K562 (cell line): ENCODE results near the gene CENPH. TPM values are rescaled to one million over a fixed set of nuclear protein-coding genes. Genes with fewer than 3 reads are reported as not detected.

Experiments used
- ELF2 ChIP-seq: fragments of 250-450 bp; sonication (Bioruptor Pico); IDR thresholded peaks from 2 replicates; pipeline ENCODE4 v1.5.0; 2021; ENCODE audit warnings: mild to moderate bottlenecking
- FOXA3 ChIP-seq, 2 experiments: fragments of 450-650 bp in 1 of 2; sonication (generic) in 1 of 2; formaldehyde crosslinking; IDR thresholded peaks in 1 of 2; conservative IDR thresholded peaks in 1 of 2; 2 replicates each; pipeline versions ENCODE4 v1.4.0 to v1.8.0; 2020 to 2022; ENCODE audit warnings: mild to moderate bottlenecking in 2 of 2, missing genetic modification reagents in 1 of 2
- MED1 ChIP-seq: sonication (generic); formaldehyde crosslinking; IDR thresholded peaks from 2 replicates; pipeline ENCODE4 v1.8.1; 2023; ENCODE audit warnings: missing genetic modification reagents, borderline replicate concordance
- MEIS2 ChIP-seq: fragments of 450-650 bp; IDR thresholded peaks from 2 replicates; pipeline ENCODE4 v1.6.1; 2014; ENCODE audit warnings: mild to moderate bottlenecking; ENCODE audit not compliant: partially characterized antibody
- NBN ChIP-seq: fragments of 450-650 bp; IDR thresholded peaks from 2 replicates; pipeline ENCODE4 v1.6.1; 2016; ENCODE audit warnings: low read depth, mild to moderate bottlenecking
- NR2C2 ChIP-seq, 2 experiments: fragments of 200-800 bp in 1 of 2; sonication (Bioruptor generic) in 1 of 2; sonication (generic) in 1 of 2; formaldehyde crosslinking in 1 of 2; IDR thresholded peaks; 2 replicates each; pipeline versions ENCODE4 v1.6.1 to v1.8.0; 2016 to 2022; ENCODE audit warnings: mild to moderate bottlenecking in 1 of 2, missing compliant biosample characterization in 1 of 2, missing genetic modification characterization in 1 of 2, missing genetic modification reagents in 1 of 2
- NRF1 ChIP-seq, 2 experiments: fragments of 450-650 bp; IDR thresholded peaks in 1 of 2; conservative IDR thresholded peaks in 1 of 2; 2 replicates each; pipeline ENCODE4 v1.6.1; 2014; ENCODE audit warnings: mild to moderate bottlenecking in 2 of 2
- PHF20 ChIP-seq: fragments of 450-650 bp; IDR thresholded peaks from 2 replicates; pipeline ENCODE4 v1.6.1; 2018; ENCODE audit not compliant: partially characterized antibody
- PHF8 ChIP-seq: fragments of 200-600 bp; sonication (generic); IDR thresholded peaks from 2 replicates; pipeline ENCODE4 v1.6.1; 2012; ENCODE audit warnings: mixed run types, mild to moderate bottlenecking, inconsistent platforms, low read length, moderate library complexity, borderline replicate concordance
- SAP30 ChIP-seq: fragments of 200-600 bp; sonication (generic); IDR thresholded peaks from 2 replicates; pipeline ENCODE4 v1.6.1; 2012; ENCODE audit warnings: borderline replicate concordance, low read depth, mild to moderate bottlenecking, moderate library complexity, low read length, control low read depth, inconsistent platforms; ENCODE audit not compliant: insufficient read depth, poor library complexity, severe bottlenecking
- SREBF1 ChIP-seq: fragments of 150-350 bp; IDR thresholded peaks from 2 replicates; pipeline ENCODE4 v1.6.1; 2014; ENCODE audit warnings: antibody characterized with exemption, low read depth, low read length, borderline replicate concordance
- SRSF1 ChIP-seq: fragments of 200-400 bp; formaldehyde crosslinking; IDR thresholded peaks from 2 replicates; pipeline ENCODE4 v1.6.1; 2017; ENCODE audit warnings: mild to moderate bottlenecking, low read depth, low read length, moderate library complexity
- TAF9B ChIP-seq: fragments of 450-650 bp; IDR thresholded peaks from 2 replicates; pipeline ENCODE4 v1.6.1; 2018; ENCODE audit warnings: mild to moderate bottlenecking; ENCODE audit not compliant: partially characterized antibody
- ZNF217 ChIP-seq: sonication (generic); formaldehyde crosslinking; IDR thresholded peaks from 2 replicates; pipeline ENCODE4 v1.8.0; 2022; ENCODE audit warnings: mild to moderate bottlenecking, missing genetic modification reagents
- ZNF274 ChIP-seq: IDR thresholded peaks from 2 replicates; pipeline ENCODE4 v1.6.1; 2011; ENCODE audit warnings: low read depth, mild to moderate bottlenecking, low read length, moderate library complexity, borderline replicate concordance
- polyA plus RNA-seq, 8 experiments: library from polyadenylated mRNA; depleted of rRNA in 4 of 8; stranded (reverse) in 5 of 8; unstranded in 3 of 8; fragments of >200 nt; fragmentation: Nextera tagmentation in 2 of 8; fragmentation: Illumina TruSeq in 1 of 8; extraction: Ambion mirVana in 2 of 8; extraction: Trizol in 1 of 8; gene quantifications; 2 replicates each; pipeline versions ENCODE4 v1.2.1 to v1.2.3, GENCODE V29; 2011 to 2014; ENCODE audit warnings: inconsistent platforms in 1 of 8, missing spikeins in 1 of 8
- total RNA-seq, 7 experiments: library from RNA; depleted of rRNA in 6 of 7; stranded (reverse); fragments of >200 nt in 6 of 7; fragmentation: Illumina TruSeq in 2 of 7; extraction: Trizol in 2 of 7; gene quantifications; 2 replicates each; pipeline versions ENCODE4 v1.2.1 to v1.2.3, GENCODE V29; 2011 to 2021; ENCODE audit warnings: low replicate concordance in 1 of 7
- TF ChIP-seq, protein P1 (sequence below): fragments of 250-450 bp; sonication (Bioruptor Pico); IDR thresholded peaks from 2 replicates; pipeline ENCODE4 v1.5.0; 2021; ENCODE audit warnings: mild to moderate bottlenecking, borderline replicate concordance
- TF ChIP-seq, protein P2 (sequence below): fragments of 450-650 bp; IDR thresholded peaks from 2 replicates; pipeline ENCODE4 v1.6.1; 2016; ENCODE audit warnings: borderline replicate concordance

Gene CENPH
- total and polyA plus RNA-seq, 9 of the 15 experiments (the other 6 are each of a cell fraction or from before 2014, with no cell fraction given): 10.5 to 124 (median 74.9) TPM

DNA sequence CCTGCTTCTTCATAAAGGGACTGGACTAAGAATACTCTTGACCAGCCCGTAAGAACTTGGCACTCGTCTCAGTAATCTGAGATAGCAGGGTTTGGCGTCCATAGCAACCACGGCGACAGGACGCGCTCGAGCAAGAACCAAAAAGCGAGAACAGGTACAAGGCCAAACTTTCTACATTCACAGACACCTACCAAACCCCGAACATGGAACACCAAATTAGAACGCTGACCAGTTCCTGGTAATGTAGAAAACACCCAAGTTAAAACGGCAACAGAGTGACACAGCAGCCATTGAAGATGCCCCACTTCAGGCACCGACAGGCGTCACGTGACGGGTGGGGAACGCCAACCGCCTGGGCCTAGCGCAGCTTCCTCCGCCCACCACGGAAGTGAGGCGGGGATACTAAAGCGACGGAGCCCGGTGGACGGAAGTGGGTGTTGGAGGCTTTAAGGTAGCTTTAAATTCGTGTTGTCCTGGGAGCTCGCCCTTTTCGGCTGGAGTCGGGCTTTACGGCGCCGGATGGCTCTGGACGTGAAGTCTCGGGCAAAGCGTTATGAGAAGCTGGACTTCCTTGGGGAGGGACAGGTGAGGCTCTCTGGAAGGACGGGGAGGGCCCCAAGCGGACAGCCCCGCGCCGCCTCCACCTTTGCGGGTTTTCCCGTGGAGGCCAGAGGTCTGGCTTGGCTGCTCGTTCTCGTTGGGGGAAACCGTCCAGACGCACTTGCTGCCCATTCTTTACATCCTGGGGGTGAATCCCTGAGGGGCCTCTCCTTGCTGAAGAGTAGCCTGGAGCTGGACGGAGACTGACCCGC lies 45.3 kb downstream of the CENPH start, which contains the start of gene CDK7 (continued):
- no peak for TF ChIP-seq NR2C2 (CRISPR knock-in tag; IDR thresholded peaks at IDR 0.05)
- 0 out of 2 replicates have a peak, but pooled peaks have one; percentile 29 for TF ChIP-seq NR2C2 (tag; IDR thresholded peaks at IDR 0.05)
- no peak for TF ChIP-seq MED1 (CRISPR knock-in tag)
- TF ChIP-seq, protein P1, sequence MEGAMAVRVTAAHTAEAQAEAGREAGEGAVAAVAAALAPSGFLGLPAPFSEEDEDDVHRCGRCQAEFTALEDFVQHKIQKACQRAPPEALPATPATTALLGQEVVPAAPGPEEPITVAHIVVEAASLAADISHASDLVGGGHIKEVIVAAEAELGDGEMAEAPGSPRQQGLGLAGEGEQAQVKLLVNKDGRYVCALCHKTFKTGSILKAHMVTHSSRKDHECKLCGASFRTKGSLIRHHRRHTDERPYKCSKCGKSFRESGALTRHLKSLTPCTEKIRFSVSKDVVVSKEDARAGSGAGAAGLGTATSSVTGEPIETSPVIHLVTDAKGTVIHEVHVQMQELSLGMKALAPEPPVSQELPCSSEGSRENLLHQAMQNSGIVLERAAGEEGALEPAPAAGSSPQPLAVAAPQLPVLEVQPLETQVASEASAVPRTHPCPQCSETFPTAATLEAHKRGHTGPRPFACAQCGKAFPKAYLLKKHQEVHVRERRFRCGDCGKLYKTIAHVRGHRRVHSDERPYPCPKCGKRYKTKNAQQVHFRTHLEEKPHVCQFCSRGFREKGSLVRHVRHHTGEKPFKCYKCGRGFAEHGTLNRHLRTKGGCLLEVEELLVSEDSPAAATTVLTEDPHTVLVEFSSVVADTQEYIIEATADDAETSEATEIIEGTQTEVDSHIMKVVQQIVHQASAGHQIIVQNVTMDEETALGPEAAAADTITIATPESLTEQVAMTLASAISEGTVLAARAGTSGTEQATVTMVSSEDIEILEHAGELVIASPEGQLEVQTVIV: peak; percentile 89
- TF ChIP-seq PHF8: peak; percentile 87; the same call in 1 of the 2 replicates
- TF ChIP-seq NBN: peak; percentile 72
- peak; percentile 99 for TF ChIP-seq SAP30
- TF ChIP-seq PHF20: peak; percentile 86
- TF ChIP-seq ELF2 (CRISPR knock-in tag): peak; percentile 90
- TF ChIP-seq, protein P2, sequence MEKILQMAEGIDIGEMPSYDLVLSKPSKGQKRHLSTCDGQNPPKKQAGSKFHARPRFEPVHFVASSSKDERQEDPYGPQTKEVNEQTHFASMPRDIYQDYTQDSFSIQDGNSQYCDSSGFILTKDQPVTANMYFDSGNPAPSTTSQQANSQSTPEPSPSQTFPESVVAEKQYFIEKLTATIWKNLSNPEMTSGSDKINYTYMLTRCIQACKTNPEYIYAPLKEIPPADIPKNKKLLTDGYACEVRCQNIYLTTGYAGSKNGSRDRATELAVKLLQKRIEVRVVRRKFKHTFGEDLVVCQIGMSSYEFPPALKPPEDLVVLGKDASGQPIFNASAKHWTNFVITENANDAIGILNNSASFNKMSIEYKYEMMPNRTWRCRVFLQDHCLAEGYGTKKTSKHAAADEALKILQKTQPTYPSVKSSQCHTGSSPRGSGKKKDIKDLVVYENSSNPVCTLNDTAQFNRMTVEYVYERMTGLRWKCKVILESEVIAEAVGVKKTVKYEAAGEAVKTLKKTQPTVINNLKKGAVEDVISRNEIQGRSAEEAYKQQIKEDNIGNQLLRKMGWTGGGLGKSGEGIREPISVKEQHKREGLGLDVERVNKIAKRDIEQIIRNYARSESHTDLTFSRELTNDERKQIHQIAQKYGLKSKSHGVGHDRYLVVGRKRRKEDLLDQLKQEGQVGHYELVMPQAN: peak; percentile 100
- TF ChIP-seq ZNF274: no peak
- peak; percentile 45 for TF ChIP-seq TAF9B
- no peak for TF ChIP-seq ZNF217
- TF ChIP-seq SRSF1: no peak
- TF ChIP-seq NRF1 (conservative IDR thresholded peaks at IDR 0.05 in 1 of 2, IDR thresholded peaks at IDR 0.05 in 1 of 2): peak; percentile 86 to 89
- 0 out of 2 replicates have a peak, but pooled peaks have one; percentile 32 for TF ChIP-seq SREBF1
- peak; percentile 71 for TF ChIP-seq MEIS2
- 0 out of 4 replicates have a peak, but pooled peaks of 1 of the 2 experiments have one; percentile 25 for TF ChIP-seq FOXA3 (CRISPR knock-in tag; conservative IDR thresholded peaks at IDR 0.05 in 1 of 2, IDR thresholded peaks at IDR 0.05 in 1 of 2)
